H9 (cell line): ENCODE measurements around the gene SLC4A5. TPM values are rescaled to one million over a fixed set of nuclear protein-coding genes. Genes with fewer than 3 reads are reported as not detected.

ENCODE experiments used
- DNase-seq: peaks from one replicate; pipeline ENCODE4 v3.0.0-alpha.2; 2017
- H2AFZ ChIP-seq: one replicate; pipeline ENCODE4 v1.6.1; 2013; ENCODE audit warnings: mild to moderate bottlenecking, low read length, control low read depth, moderate library complexity
- H2AK5ac ChIP-seq: 2 replicates; pipeline ENCODE4 v1.6.1; 2013; ENCODE audit warnings: low read length, control low read depth, mixed read lengths; ENCODE audit not compliant: insufficient read length
- H2BK120ac ChIP-seq: one replicate; pipeline ENCODE4 v1.6.1; 2013; ENCODE audit warnings: low read depth, mild to moderate bottlenecking, low read length, control low read depth, inconsistent platforms; ENCODE audit not compliant: poor library complexity, severe bottlenecking
- H2BK12ac ChIP-seq: 2 replicates; pipeline ENCODE4 v1.6.1; 2013; ENCODE audit warnings: low read length, control low read depth, mixed read lengths, low read depth; ENCODE audit not compliant: insufficient read length
- H2BK15ac ChIP-seq: 2 replicates; pipeline ENCODE4 v1.6.1; 2013; ENCODE audit warnings: low read depth, low read length, control low read depth
- H2BK20ac ChIP-seq: one replicate; pipeline ENCODE4 v1.6.1; 2013; ENCODE audit warnings: low read depth, mild to moderate bottlenecking, low read length, control low read depth, inconsistent platforms; ENCODE audit not compliant: poor library complexity, severe bottlenecking
- H2BK5ac ChIP-seq: 2 replicates; pipeline ENCODE4 v1.6.1; 2013; ENCODE audit warnings: low read length, control low read depth, mixed read lengths; ENCODE audit not compliant: insufficient read length
- H3K14ac ChIP-seq: 2 replicates; pipeline ENCODE4 v1.6.1; 2013; ENCODE audit warnings: low read length, control low read depth; ENCODE audit not compliant: insufficient read depth
- H3K18ac ChIP-seq: 2 replicates; pipeline ENCODE4 v1.6.1; 2013; ENCODE audit warnings: low read depth, mild to moderate bottlenecking, mixed read lengths, low read length, control low read depth; ENCODE audit not compliant: insufficient read length
- H3K23ac ChIP-seq: 2 replicates; pipeline ENCODE4 v1.6.1; 2013; ENCODE audit warnings: low read length, control low read depth, mixed read lengths, low read depth; ENCODE audit not compliant: insufficient read length
- H3K23me2 ChIP-seq: 2 replicates; pipeline ENCODE4 v1.6.1; 2013; ENCODE audit warnings: low read depth, mild to moderate bottlenecking, mixed read lengths, low read length, control low read depth; ENCODE audit not compliant: insufficient read length, poor library complexity, severe bottlenecking
- H3K27ac ChIP-seq: 2 replicates; pipeline ENCODE4 v1.5.1; 2013; ENCODE audit warnings: low read length, control low read depth, mixed read lengths, low read depth; ENCODE audit not compliant: insufficient read length
- H3K27me3 ChIP-seq: 2 replicates; pipeline ENCODE4 v1.6.1; 2013; ENCODE audit warnings: low read length, control low read depth, inconsistent platforms; ENCODE audit not compliant: insufficient read depth
- H3K4ac ChIP-seq: 2 replicates; pipeline ENCODE4 v1.6.1; 2013; ENCODE audit warnings: low read depth, mild to moderate bottlenecking, control low read depth, inconsistent platforms, low read length, moderate library complexity
- H3K4me1 ChIP-seq: 2 replicates; pipeline ENCODE4 v1.6.1; 2013; ENCODE audit warnings: low read length, control low read depth, inconsistent platforms; ENCODE audit not compliant: insufficient read depth
- H3K4me2 ChIP-seq: 2 replicates; pipeline ENCODE4 v1.6.1; 2013; ENCODE audit warnings: low read length, control low read depth, mixed read lengths; ENCODE audit not compliant: insufficient read length, insufficient read depth
- H3K56ac ChIP-seq: 2 replicates; pipeline ENCODE4 v1.6.1; 2013; ENCODE audit warnings: low read depth, mild to moderate bottlenecking, mixed read lengths, low read length, control low read depth; ENCODE audit not compliant: insufficient read length
- H3K79me1 ChIP-seq: 2 replicates; pipeline ENCODE4 v1.6.1; 2013; ENCODE audit warnings: low read depth, mild to moderate bottlenecking, moderate library complexity, low read length, control low read depth, inconsistent platforms; ENCODE audit not compliant: insufficient read depth, poor library complexity, severe bottlenecking
- H3K79me2 ChIP-seq: 2 replicates; pipeline ENCODE4 v1.6.1; 2013; ENCODE audit warnings: low read length, control low read depth, inconsistent platforms; ENCODE audit not compliant: insufficient read depth
- H3K9ac ChIP-seq: 2 replicates; pipeline ENCODE4 v1.6.1; 2013; ENCODE audit warnings: low read length, control low read depth, mixed read lengths; ENCODE audit not compliant: insufficient read length; ENCODE audit errors: extremely low read depth
- H3K9me3 ChIP-seq: one replicate; pipeline ENCODE4 v1.6.1; 2013; ENCODE audit warnings: low read depth, low read length, inconsistent platforms; ENCODE audit not compliant: control insufficient read depth
- H3T11ph ChIP-seq: one replicate; pipeline ENCODE4 v1.6.1; 2013; ENCODE audit warnings: mild to moderate bottlenecking, low read length, control low read depth, inconsistent platforms
- H4K20me1 ChIP-seq: one replicate; pipeline ENCODE4 v1.6.1; 2013; ENCODE audit not compliant: control insufficient read depth, insufficient read length, insufficient read depth
- H4K5ac ChIP-seq: 2 replicates; pipeline ENCODE4 v1.6.1; 2013; ENCODE audit warnings: low read depth, mild to moderate bottlenecking, mixed read lengths, low read length, control low read depth; ENCODE audit not compliant: insufficient read length
- H4K8ac ChIP-seq: replicated peaks from 2 replicates; pipeline ENCODE4 v1.6.1; 2013; ENCODE audit warnings: low read length, control low read depth, mixed read lengths, low read depth; ENCODE audit not compliant: insufficient read length
- H4K91ac ChIP-seq: 2 replicates; pipeline ENCODE4 v1.6.1; 2013; ENCODE audit warnings: low read depth, mild to moderate bottlenecking, moderate library complexity, mixed read lengths, low read length, control low read depth; ENCODE audit not compliant: insufficient read length
- H3K27ac Mint-ChIP-seq, 3 experiments: 2 replicates in 2 of 3; 3 replicates in 1 of 3; pipeline ENCODE4 v1.8.0; 2020 to 2021; ENCODE audit warnings: mixed read lengths in 3 of 3, mild to moderate bottlenecking in 1 of 3, moderate library complexity in 1 of 3
- H3K27me3 Mint-ChIP-seq: 2 replicates; pipeline ENCODE4 v1.8.0; 2021; ENCODE audit warnings: low read depth, mild to moderate bottlenecking, moderate library complexity, mixed read lengths
- H3K36me3 Mint-ChIP-seq, 3 experiments: 2 replicates in 2 of 3; 3 replicates in 1 of 3; pipeline ENCODE4 v1.8.0; 2020 to 2021; ENCODE audit warnings: low read depth in 3 of 3, mixed read lengths in 3 of 3; ENCODE audit not compliant: insufficient read depth in 1 of 3
- H3K4me1 Mint-ChIP-seq, 2 experiments: 2 replicates each; pipeline ENCODE4 v1.8.0; 2020; ENCODE audit warnings: mixed read lengths in 2 of 2
- H3K4me3 Mint-ChIP-seq, 2 experiments: 2 replicates in 1 of 2; 3 replicates in 1 of 2; pipeline ENCODE4 v1.8.0; 2020 to 2021; ENCODE audit warnings: mild to moderate bottlenecking in 2 of 2, mixed read lengths in 2 of 2, moderate library complexity in 1 of 2
- H3K9me3 Mint-ChIP-seq, 2 experiments: 2 replicates in 1 of 2; 3 replicates in 1 of 2; pipeline ENCODE4 v1.8.0; 2020; ENCODE audit warnings: mild to moderate bottlenecking in 2 of 2, mixed read lengths in 2 of 2, moderate library complexity in 1 of 2
- WGBS: extraction: QIAGEN DNeasy Blood & Tissue Kit; methylation state at CpG from one replicate; pipeline ENCODE4 v1.1.7; 2013; ENCODE audit warnings: missing lambda C conversion rate, low lambda C conversion rate, mixed read lengths; ENCODE audit not compliant: insufficient read length; ENCODE audit errors: extremely low coverage; 5-methylcytosine and 5-hydroxymethylcytosine counted together
- long read RNA-seq: library from polyadenylated mRNA; unstranded; transcript quantifications from one replicate; pipeline ENCODE4 v2.0.0, GENCODE V29; 2020
- total RNA-seq: library from RNA; stranded (reverse); gene quantifications from 2 replicates; pipeline ENCODE4 v1.2.1, GENCODE V29; 2021
- TF ChIP-seq, protein P1 (sequence below): fragments of 200-600 bp; sonication (generic); conservative IDR thresholded peaks from 3 replicates; pipeline ENCODE4 v1.8.0; 2021; ENCODE audit warnings: antibody characterized with exemption, mild to moderate bottlenecking

Gene SLC4A5, protein sequence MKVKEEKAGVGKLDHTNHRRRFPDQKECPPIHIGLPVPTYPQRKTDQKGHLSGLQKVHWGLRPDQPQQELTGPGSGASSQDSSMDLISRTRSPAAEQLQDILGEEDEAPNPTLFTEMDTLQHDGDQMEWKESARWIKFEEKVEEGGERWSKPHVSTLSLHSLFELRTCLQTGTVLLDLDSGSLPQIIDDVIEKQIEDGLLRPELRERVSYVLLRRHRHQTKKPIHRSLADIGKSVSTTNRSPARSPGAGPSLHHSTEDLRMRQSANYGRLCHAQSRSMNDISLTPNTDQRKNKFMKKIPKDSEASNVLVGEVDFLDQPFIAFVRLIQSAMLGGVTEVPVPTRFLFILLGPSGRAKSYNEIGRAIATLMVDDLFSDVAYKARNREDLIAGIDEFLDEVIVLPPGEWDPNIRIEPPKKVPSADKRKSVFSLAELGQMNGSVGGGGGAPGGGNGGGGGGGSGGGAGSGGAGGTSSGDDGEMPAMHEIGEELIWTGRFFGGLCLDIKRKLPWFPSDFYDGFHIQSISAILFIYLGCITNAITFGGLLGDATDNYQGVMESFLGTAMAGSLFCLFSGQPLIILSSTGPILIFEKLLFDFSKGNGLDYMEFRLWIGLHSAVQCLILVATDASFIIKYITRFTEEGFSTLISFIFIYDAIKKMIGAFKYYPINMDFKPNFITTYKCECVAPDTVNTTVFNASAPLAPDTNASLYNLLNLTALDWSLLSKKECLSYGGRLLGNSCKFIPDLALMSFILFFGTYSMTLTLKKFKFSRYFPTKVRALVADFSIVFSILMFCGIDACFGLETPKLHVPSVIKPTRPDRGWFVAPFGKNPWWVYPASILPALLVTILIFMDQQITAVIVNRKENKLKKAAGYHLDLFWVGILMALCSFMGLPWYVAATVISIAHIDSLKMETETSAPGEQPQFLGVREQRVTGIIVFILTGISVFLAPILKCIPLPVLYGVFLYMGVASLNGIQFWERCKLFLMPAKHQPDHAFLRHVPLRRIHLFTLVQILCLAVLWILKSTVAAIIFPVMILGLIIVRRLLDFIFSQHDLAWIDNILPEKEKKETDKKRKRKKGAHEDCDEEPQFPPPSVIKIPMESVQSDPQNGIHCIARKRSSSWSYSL
- total RNA-seq, result 0.42 and 0.50 TPM in 2 replicates
- long read RNA-seq, partial matches to known transcripts, result 0 of 1 reads
- long read RNA-seq, other reads (novel, unspliced or antisense), result 1 of 1 reads

DNA sequence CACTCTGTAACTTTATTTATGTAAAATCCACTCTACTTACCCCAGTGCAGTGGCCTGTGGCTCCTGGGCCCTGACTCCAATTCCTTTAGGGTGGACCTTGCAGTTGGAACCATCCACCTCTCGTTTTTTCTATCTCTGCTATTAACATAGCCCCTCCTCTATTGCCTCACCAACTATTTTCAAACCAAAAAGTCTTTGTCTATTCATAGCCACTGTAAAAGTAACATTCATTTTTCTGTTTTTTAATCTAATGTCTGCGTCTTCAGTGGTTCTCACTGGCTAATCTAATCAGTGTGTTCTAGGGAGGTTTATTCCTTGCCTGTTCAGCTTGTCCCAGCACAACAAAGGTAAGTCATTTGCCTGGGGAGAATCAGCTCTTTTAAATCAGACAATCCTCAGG lies at the start of gene SLC4A5:
TSS of gene SLC4A5 (minus strand) at position 101 of the 400 bp plus-strand sequence. CDS start 28,393 bp downstream, outside the sequence.
- no peak within 1 kb of the TSS for H3K23ac ChIP-seq
- no CpG with 5 or more reads among the region's 2 CpGs for WGBS
- H3K4me3 Mint-ChIP-seq, result no peak within 1 kb of the TSS
- no peak within 1 kb of the TSS for H3T11ph ChIP-seq
- no peak within 1 kb of the TSS for H3K18ac ChIP-seq
- H3K56ac ChIP-seq, result no peak within 1 kb of the TSS
- no peak within 1 kb of the TSS for H2BK20ac ChIP-seq
- no peak within 1 kb of the TSS for H2BK15ac ChIP-seq
- no peaks in the 10 kb centered on the region for H3K23me2 ChIP-seq
- H3K79me1 ChIP-seq, result no peaks in the 10 kb centered on the region
- H3K4ac ChIP-seq, result no peak within 1 kb of the TSS
- H3K9ac ChIP-seq, result no peak within 1 kb of the TSS
- H3K27me3 Mint-ChIP-seq, result peaks cover 9% of the 10 kb centered on the region
- H3K79me2 ChIP-seq, result no peaks in the 10 kb centered on the region
- no peak within 1 kb of the TSS for H3K27ac ChIP-seq
- H3K27me3 ChIP-seq, result no peaks in the 10 kb centered on the region
- no peaks in the 10 kb centered on the region for H3K9me3 Mint-ChIP-seq
- H4K8ac ChIP-seq, result no peak within 1 kb of the TSS
- no peak within 1 kb of the TSS for H3K4me2 ChIP-seq
- no peak within 1 kb of the TSS for H4K91ac ChIP-seq
- H2AK5ac ChIP-seq, result no peak within 1 kb of the TSS
- TF ChIP-seq, protein P1, sequence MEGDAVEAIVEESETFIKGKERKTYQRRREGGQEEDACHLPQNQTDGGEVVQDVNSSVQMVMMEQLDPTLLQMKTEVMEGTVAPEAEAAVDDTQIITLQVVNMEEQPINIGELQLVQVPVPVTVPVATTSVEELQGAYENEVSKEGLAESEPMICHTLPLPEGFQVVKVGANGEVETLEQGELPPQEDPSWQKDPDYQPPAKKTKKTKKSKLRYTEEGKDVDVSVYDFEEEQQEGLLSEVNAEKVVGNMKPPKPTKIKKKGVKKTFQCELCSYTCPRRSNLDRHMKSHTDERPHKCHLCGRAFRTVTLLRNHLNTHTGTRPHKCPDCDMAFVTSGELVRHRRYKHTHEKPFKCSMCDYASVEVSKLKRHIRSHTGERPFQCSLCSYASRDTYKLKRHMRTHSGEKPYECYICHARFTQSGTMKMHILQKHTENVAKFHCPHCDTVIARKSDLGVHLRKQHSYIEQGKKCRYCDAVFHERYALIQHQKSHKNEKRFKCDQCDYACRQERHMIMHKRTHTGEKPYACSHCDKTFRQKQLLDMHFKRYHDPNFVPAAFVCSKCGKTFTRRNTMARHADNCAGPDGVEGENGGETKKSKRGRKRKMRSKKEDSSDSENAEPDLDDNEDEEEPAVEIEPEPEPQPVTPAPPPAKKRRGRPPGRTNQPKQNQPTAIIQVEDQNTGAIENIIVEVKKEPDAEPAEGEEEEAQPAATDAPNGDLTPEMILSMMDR, result no peak
- H4K20me1 ChIP-seq, result no peaks in the 10 kb centered on the region
- H2BK5ac ChIP-seq, result no peak within 1 kb of the TSS
- H3K9me3 ChIP-seq, result no peaks in the 10 kb centered on the region
- no peak within 1 kb of the TSS for H2AFZ ChIP-seq
- H2BK12ac ChIP-seq, result no peak within 1 kb of the TSS
- no peak for DNase-seq
- H4K5ac ChIP-seq, result no peak within 1 kb of the TSS
- 0 out of 4 replicates have a peak, but pooled peaks cover 0 to 3% of the 10 kb centered on the region in 2 experiments for H3K4me1 Mint-ChIP-seq
- no peak within 1 kb of the TSS for H2BK120ac ChIP-seq
- no peaks in the 10 kb centered on the region for H3K36me3 Mint-ChIP-seq
- H3K14ac ChIP-seq, result no peak within 1 kb of the TSS
- no peaks in the 10 kb centered on the region for H3K4me1 ChIP-seq
- H3K27ac Mint-ChIP-seq, result no peak within 1 kb of the TSS
